Breast epithelium (tissue), 4 donors: ENCODE measurements around the gene ARRDC2. TPM values are rescaled to one million over a fixed set of nuclear protein-coding genes. Genes with fewer than 3 reads are reported as not detected.
A peak's percentile ranks its signal among the peaks of the same experiment; 100 is the strongest.
"Not testable (repeated sequence)": the region's sequence is repeated elsewhere in the genome, so short reads cannot be mapped to it uniquely, and the experiment has no call there.

Source experiments
- DNase-seq, 2 donors: peaks; one replicate each; pipeline ENCODE4 v3.0.0-alpha.2; 2019; ENCODE audit warnings: low spot score in 2 of 2
- H3K27ac ChIP-seq, 2 donors: fragments of 200-600 bp; sonication (generic) in 1 of 2; one replicate each; pipeline ENCODE4 v1.5.1; 2016 to 2019; ENCODE audit warnings: mild to moderate bottlenecking in 1 of 2
- H3K27me3 ChIP-seq, 2 donors: fragments of 200-600 bp; sonication (generic) in 1 of 2; one replicate each; pipeline versions ENCODE4 v1.5.1 to v1.6.0; 2017 to 2019; ENCODE audit warnings: control low read depth in 1 of 2, mild to moderate bottlenecking in 1 of 2
- H3K36me3 ChIP-seq: fragments of 200-600 bp; one replicate; pipeline ENCODE4 v1.5.1; 2019
- H3K4me1 ChIP-seq, 2 donors: fragments of 200-600 bp; sonication (generic); one replicate each; pipeline ENCODE4 v1.5.1; 2016 to 2019; ENCODE audit warnings: control low read depth in 1 of 2
- H3K4me3 ChIP-seq, 3 donors: fragments of 200-600 bp; sonication (generic); 1 replicate in 2 of 3; 2 replicates in 1 of 3; pipeline ENCODE4 v1.5.1; 2016 to 2019; ENCODE audit warnings: mild to moderate bottlenecking in 3 of 3, moderate library complexity in 2 of 3
- H3K9me3 ChIP-seq, 2 donors: fragments of 200-600 bp; sonication (generic) in 1 of 2; one replicate each; pipeline ENCODE4 v1.5.1; 2016 to 2019; ENCODE audit warnings: control low read depth in 1 of 2
- CTCF ChIP-seq, 3 donors: fragments of 450-650 bp; IDR thresholded peaks; one replicate each; pipeline ENCODE4 v1.5.1; 2016 to 2017; ENCODE audit warnings: antibody characterized with exemption in 3 of 3, mild to moderate bottlenecking in 3 of 3, moderate library complexity in 3 of 3
- POLR2A ChIP-seq: fragments of 450-650 bp; IDR thresholded peaks from one replicate; pipeline ENCODE4 v1.6.1; 2016; ENCODE audit warnings: antibody characterized with exemption, mild to moderate bottlenecking, moderate library complexity
- POLR2AphosphoS5 ChIP-seq, 3 donors: sonication (generic); formaldehyde crosslinking; IDR thresholded peaks; one replicate each; pipeline ENCODE4 v1.6.1; 2017; ENCODE audit warnings: antibody characterized with exemption in 3 of 3
- intact Hi-C: fragments of 100-400 bp; cut with DNase I; formaldehyde crosslinking; loops from one replicate; pipeline ENCODE4 v1.15.1; 2023; ENCODE audit warnings: low total_unique reads
- total RNA-seq, 3 donors: library from RNA; depleted of rRNA; stranded (reverse); fragments of >200 nt; gene quantifications; one replicate each; pipeline ENCODE4 v1.1.0, GENCODE V29; 2016

Gene ARRDC2
- total RNA-seq, 3 donors from 2014 or later, result 49.4 to 89.3 (median 53.4) TPM

- Histone ChIP-seq H3K4me1 (no peaks in the 10 kb centered on the region), H3K36me3 (no peaks in the 10 kb centered on the region), H3K4me3 (peak overlapping the region; percentile 77 to 83 (median 80)), H3K27me3 (no peaks in the 10 kb centered on the region), H3K9me3 (no peaks in the 10 kb centered on the region), H3K27ac (peak overlapping the region; percentile 90)
- DNase-seq, result no peak
- TF ChIP-seq CTCF (IDR thresholded peaks at IDR 0.05) (no peak), POLR2A (no peak), POLR2AphosphoS5 (IDR thresholded peaks at IDR 0.05) (no peak)
- intact Hi-C loops, result no loop called here
These were observed 6.1 kb upstream of the ARRDC2 start for GRCh38 chr19:18001777-18002345.

- intact Hi-C loops, result no loop called here
- TF ChIP-seq POLR2A (no peak), POLR2AphosphoS5 (IDR thresholded peaks at IDR 0.05) (no peak), CTCF (IDR thresholded peaks at IDR 0.05) (no peak)
- no peaks in the 10 kb centered on the region for H3K4me1 ChIP-seq
- peak overlapping the region; percentile 90 for H3K27ac ChIP-seq
- H3K4me3 ChIP-seq, result peak overlapping the region; percentile 77 to 83 (median 80)
- H3K27me3 ChIP-seq, result no peaks in the 10 kb centered on the region
- no peak for DNase-seq
- no peaks in the 10 kb centered on the region for H3K9me3 ChIP-seq
- H3K36me3 ChIP-seq, result no peaks in the 10 kb centered on the region
These were observed 5.6 kb upstream of the ARRDC2 start for GRCh38 chr19:18002347-18002850.

GRCh38 chr19:18005750-18006149, 2.2 kb upstream of the ARRDC2 start:
- not testable (repeated sequence) for DNase-seq, H3K4me3 ChIP-seq, H3K36me3 ChIP-seq, H3K27me3 ChIP-seq, H3K4me1 ChIP-seq, H3K27ac ChIP-seq, H3K9me3 ChIP-seq
- intact Hi-C loops, result loop anchor here (5.0 kb wide), 1 partner anchor 52 kb away; no protein-coding TSS in a partner anchor

- intact Hi-C loops, result loop anchor here (5.0 kb wide), 1 partner anchor 50 kb away; no protein-coding TSS in a partner anchor
- H3K36me3 ChIP-seq, result no peaks in the 10 kb centered on the region
- H3K27ac ChIP-seq, result peak overlapping the region; percentile 88 to 91
- H3K4me3 ChIP-seq, result peak overlapping the region; percentile 62 to 75 (median 65)
- no peaks in the 10 kb centered on the region for H3K4me1 ChIP-seq
- no peaks in the 10 kb centered on the region for H3K27me3 ChIP-seq
- TF ChIP-seq POLR2AphosphoS5 (IDR thresholded peaks at IDR 0.05), result peak; percentile 51 to 73 (median 70)
- peak; percentile 90 to 99 (median 95) for TF ChIP-seq CTCF (IDR thresholded peaks at IDR 0.05)
- TF ChIP-seq POLR2A, result no peak
- no peaks in the 10 kb centered on the region for H3K9me3 ChIP-seq
- peak; percentile 71 to 80 for DNase-seq
These were observed 690 bp upstream of the ARRDC2 start for GRCh38 chr19:18007044-18007916.

- no peaks in the 10 kb centered on the region for H3K36me3 ChIP-seq
- no peaks in the 10 kb centered on the region for H3K9me3 ChIP-seq
- H3K4me1 ChIP-seq, result no peaks in the 10 kb centered on the region
- DNase-seq, result no peak
- TF ChIP-seq POLR2AphosphoS5 (IDR thresholded peaks at IDR 0.05), result no peak
- TF ChIP-seq POLR2A, result no peak
- TF ChIP-seq CTCF (IDR thresholded peaks at IDR 0.05), result no peak
- H3K27me3 ChIP-seq, result no peaks in the 10 kb centered on the region
- peak overlapping the region; percentile 88 to 91 for H3K27ac ChIP-seq
- intact Hi-C loops, result loop anchor here (5.0 kb wide), 1 partner anchor 48 kb away; no protein-coding TSS in a partner anchor
- peak overlapping the region; percentile 62 to 75 (median 65) for H3K4me3 ChIP-seq
These were observed 844 bp downstream of the ARRDC2 start for GRCh38 chr19:18008814-18009213.
